Neutrophil (primary cell): ENCODE data around the gene SPDYE2B.
"Not testable (repeated sequence)": the region's sequence is repeated elsewhere in the genome, so short reads cannot be mapped to it uniquely, and the experiment has no call there.

Experiments used
- H3K27ac ChIP-seq: fragments of 200-600 bp; sonication (generic); 2 replicates; pipeline ENCODE4 v1.5.1; 2016; ENCODE audit warnings: mild to moderate bottlenecking, moderate library complexity
- H3K27me3 ChIP-seq: fragments of 200-600 bp; sonication (generic); 2 replicates; pipeline ENCODE4 v1.6.0; 2016; ENCODE audit warnings: mild to moderate bottlenecking
- H3K36me3 ChIP-seq: fragments of 200-600 bp; sonication (generic); 2 replicates; pipeline ENCODE4 v1.5.1; 2017
- H3K4me1 ChIP-seq, 2 experiments: fragments of 200-600 bp in 1 of 2; sonication (generic) in 1 of 2; 1 replicate in 1 of 2; 2 replicates in 1 of 2; pipeline versions ENCODE4 v1.5.1 to v1.6.1; 2013 to 2016; ENCODE audit warnings: low read depth in 1 of 2, low read length in 1 of 2, mild to moderate bottlenecking in 1 of 2, moderate library complexity in 1 of 2; ENCODE audit not compliant: control insufficient read depth in 1 of 2, insufficient read depth in 1 of 2
- H3K4me3 ChIP-seq, 2 experiments: fragments of 200-600 bp in 1 of 2; sonication (generic) in 1 of 2; 1 replicate in 1 of 2; 2 replicates in 1 of 2; pipeline ENCODE4 v1.5.1; 2013 to 2016; ENCODE audit warnings: low read depth in 1 of 2, low read length in 1 of 2, mild to moderate bottlenecking in 1 of 2, moderate library complexity in 1 of 2
- H3K9me3 ChIP-seq: fragments of 200-600 bp; sonication (generic); 2 replicates; pipeline ENCODE4 v1.5.1; 2016

Gene SPDYE2B

GRCh38 chr7:102671956-102672307 is 21.8 kb downstream of the SPDYE2B start:
- H3K4me1 ChIP-seq, H3K36me3 ChIP-seq, H3K27me3 ChIP-seq, H3K9me3 ChIP-seq, H3K27ac ChIP-seq: not testable (repeated sequence)
- peak overlapping the region in 1 of 2 experiments; percentile 54 for H3K4me3 ChIP-seq

GRCh38 chr7:102673447-102674067 is 23.4 kb downstream of the SPDYE2B start:
- H3K27me3 ChIP-seq, H3K27ac ChIP-seq, H3K36me3 ChIP-seq, H3K9me3 ChIP-seq, H3K4me3 ChIP-seq, H3K4me1 ChIP-seq: not testable (repeated sequence)

GRCh38 chr7:102675545-102675944 is 25.4 kb downstream of the SPDYE2B start:
- not testable (repeated sequence) for H3K36me3 ChIP-seq, H3K4me1 ChIP-seq, H3K4me3 ChIP-seq, H3K27me3 ChIP-seq, H3K27ac ChIP-seq, H3K9me3 ChIP-seq

GRCh38 chr7:102680780-102681179 is 30.7 kb downstream of the SPDYE2B start:
- H3K27me3 ChIP-seq, H3K9me3 ChIP-seq, H3K27ac ChIP-seq, H3K36me3 ChIP-seq, H3K4me1 ChIP-seq, H3K4me3 ChIP-seq: not testable (repeated sequence)

GRCh38 chr7:102682560-102682959 is 32.4 kb downstream of the SPDYE2B start:
- not testable (repeated sequence) for H3K4me3 ChIP-seq, H3K27ac ChIP-seq, H3K4me1 ChIP-seq, H3K36me3 ChIP-seq, H3K27me3 ChIP-seq, H3K9me3 ChIP-seq

GRCh38 chr7:102688299-102689036 is 38.3 kb downstream of the SPDYE2B start:
- not testable (repeated sequence) for H3K27me3 ChIP-seq, H3K4me1 ChIP-seq, H3K9me3 ChIP-seq, H3K4me3 ChIP-seq, H3K27ac ChIP-seq, H3K36me3 ChIP-seq

- H3K9me3 ChIP-seq, H3K27ac ChIP-seq, H3K4me3 ChIP-seq, H3K36me3 ChIP-seq, H3K4me1 ChIP-seq, H3K27me3 ChIP-seq: not testable (repeated sequence)
Observed at GRCh38 chr7:102689436-102690282, 39.5 kb downstream of the SPDYE2B start.

- H3K4me3 ChIP-seq, H3K9me3 ChIP-seq, H3K36me3 ChIP-seq, H3K27ac ChIP-seq, H3K4me1 ChIP-seq, H3K27me3 ChIP-seq: not testable (repeated sequence)
Observed at GRCh38 chr7:102690602-102691001, 40.5 kb downstream of the SPDYE2B start.

- H3K27ac ChIP-seq, H3K27me3 ChIP-seq, H3K4me3 ChIP-seq, H3K4me1 ChIP-seq, H3K36me3 ChIP-seq, H3K9me3 ChIP-seq: not testable (repeated sequence)
Observed at GRCh38 chr7:102694008-102694407, 43.9 kb downstream of the SPDYE2B start.

- not testable (repeated sequence) for H3K4me3 ChIP-seq, H3K9me3 ChIP-seq, H3K36me3 ChIP-seq, H3K4me1 ChIP-seq, H3K27ac ChIP-seq, H3K27me3 ChIP-seq
Observed at GRCh38 chr7:102695033-102695552, 45.0 kb downstream of the SPDYE2B start.

GRCh38 chr7:102696009-102696408 is 45.9 kb downstream of the SPDYE2B start:
- H3K4me1 ChIP-seq, H3K27me3 ChIP-seq, H3K4me3 ChIP-seq, H3K27ac ChIP-seq, H3K9me3 ChIP-seq, H3K36me3 ChIP-seq: not testable (repeated sequence)

- H3K27ac ChIP-seq, H3K27me3 ChIP-seq, H3K9me3 ChIP-seq, H3K4me1 ChIP-seq, H3K36me3 ChIP-seq, H3K4me3 ChIP-seq: not testable (repeated sequence)
Observed at GRCh38 chr7:102697642-102698512, 47.8 kb downstream of the SPDYE2B start.
